Neural progenitor cell (in vitro differentiated cells): ENCODE results near the gene RALGAPA1.
"Not testable (repeated sequence)": the region's sequence is repeated elsewhere in the genome, so short reads cannot be mapped to it uniquely, and the experiment has no call there.

Experiments
- CTCF ChIP-seq: fragments of 200-600 bp; sonication (generic); IDR thresholded peaks from 2 replicates; pipeline ENCODE4 v1.5.1; 2017; ENCODE audit warnings: antibody characterized with exemption, mild to moderate bottlenecking
- EZH2 ChIP-seq: fragments of 200-600 bp; sonication (generic); IDR thresholded peaks from 2 replicates; pipeline ENCODE4 v1.6.1; 2017; ENCODE audit warnings: antibody characterized with exemption, mild to moderate bottlenecking, moderate library complexity
- EZH2phosphoT487 ChIP-seq: fragments of 200-600 bp; sonication (generic); IDR thresholded peaks from 2 replicates; pipeline ENCODE4 v1.6.1; 2017; ENCODE audit warnings: antibody characterized with exemption

GRCh38 chr14:35619998-35620397 lies 189.1 kb downstream of the RALGAPA1 start:
- TF ChIP-seq CTCF, EZH2phosphoT487, EZH2: not testable (repeated sequence)
